NK-92 (cell line): Measurements from ENCODE around the gene KLKB1.

Experiments
- DNase-seq: peaks from one replicate; lab custom pipeline; 2025; ENCODE audit not compliant: unreplicated experiment; lab: John Stamatoyannopoulos, UW

KLKB1 gene

GRCh38 chr4:186307497-186307896 lies 80.2 kb downstream of the KLKB1 start:
- no peak for DNase-seq

- DNase-seq: no peak
Measured at GRCh38 chr4:186307916-186308315, 80.6 kb downstream of the KLKB1 start.
